Suprapubic skin (tissue), 4 donors: ENCODE data around the gene VSIR. TPM values are rescaled to one million over a fixed set of nuclear protein-coding genes. Genes with fewer than 3 reads are reported as not detected.

Experiments
- DNase-seq, 2 donors: peaks; one replicate each; pipeline ENCODE4 v3.0.0-alpha.2; 2019; ENCODE audit warnings: low spot score in 2 of 2
- H3K27ac ChIP-seq: fragments of 200-600 bp; sonication (generic); one replicate; pipeline ENCODE4 v1.5.1; 2019
- H3K27me3 ChIP-seq: fragments of 200-600 bp; sonication (generic); one replicate; pipeline ENCODE4 v1.5.1; 2019
- H3K36me3 ChIP-seq: fragments of 200-600 bp; sonication (generic); one replicate; pipeline ENCODE4 v1.5.1; 2019
- H3K4me1 ChIP-seq: fragments of 200-600 bp; sonication (generic); one replicate; pipeline ENCODE4 v1.5.1; 2019
- H3K4me3 ChIP-seq: fragments of 200-600 bp; sonication (generic); one replicate; pipeline ENCODE4 v1.5.1; 2019; ENCODE audit warnings: mild to moderate bottlenecking
- H3K9me3 ChIP-seq: fragments of 200-600 bp; sonication (generic); one replicate; pipeline ENCODE4 v1.5.1; 2019
- CTCF ChIP-seq, 2 donors: fragments of 200-600 bp in 1 of 2; fragments of 450-650 bp in 1 of 2; sonication (generic) in 1 of 2; IDR thresholded peaks; one replicate each; pipeline ENCODE4 v1.5.1; 2016 to 2019; ENCODE audit warnings: antibody characterized with exemption in 2 of 2, mild to moderate bottlenecking in 1 of 2, moderate library complexity in 1 of 2
- EP300 ChIP-seq: sonication (generic); formaldehyde crosslinking; IDR thresholded peaks from one replicate; pipeline ENCODE4 v1.6.1; 2017; ENCODE audit warnings: antibody characterized with exemption
- POLR2A ChIP-seq, 2 donors: fragments of 450-650 bp; IDR thresholded peaks; one replicate each; pipeline ENCODE4 v1.6.1; 2017; ENCODE audit warnings: antibody characterized with exemption in 2 of 2, mild to moderate bottlenecking in 2 of 2, moderate library complexity in 2 of 2
- POLR2AphosphoS5 ChIP-seq, 3 donors: sonication (generic); formaldehyde crosslinking; IDR thresholded peaks; one replicate each; pipeline ENCODE4 v1.6.1; 2017; ENCODE audit warnings: antibody characterized with exemption in 3 of 3
- WGBS: methylation state at CpG from one replicate; pipeline ENCODE4 v1.1.5; 2018; 5-methylcytosine and 5-hydroxymethylcytosine counted together
- total RNA-seq, 4 donors: library from RNA; depleted of rRNA; stranded (reverse); fragments of >200 nt; gene quantifications; one replicate each; pipeline ENCODE4 v1.1.0, GENCODE V29; 2016

VSIR gene
- total RNA-seq, 4 donors from 2014 or later = 16.3 to 50.7 (median 33.6) TPM

GRCh38 chr10:71783917-71784678 lies 10.8 kb upstream of the VSIR start:
- WGBS = 85% methylated on average over 6 of the region's 17 CpGs
- no peaks in the 10 kb centered on the region for H3K4me1 ChIP-seq
- no peak for DNase-seq

GRCh38 chr10:71782917-71783490 lies 9.7 kb upstream of the VSIR start:
- Histone ChIP-seq H3K4me1 (no peaks in the 10 kb centered on the region), H3K27ac (no peak overlapping the region), H3K27me3 (no peaks in the 10 kb centered on the region), H3K9me3 (no peaks in the 10 kb centered on the region), H3K36me3 (no peaks in the 10 kb centered on the region), H3K4me3 (no peak overlapping the region)
- no peak for TF ChIP-seq EP300
- WGBS = 61% methylated on average over 7 of the region's 7 CpGs
- DNase-seq = no peak

More at GRCh38 chr10:71783917-71784678, 10.8 kb upstream of the VSIR start:
- no peak overlapping the region for H3K4me3 ChIP-seq
- no peaks in the 10 kb centered on the region for H3K27me3 ChIP-seq
- H3K36me3 ChIP-seq = no peaks in the 10 kb centered on the region
- H3K9me3 ChIP-seq = no peaks in the 10 kb centered on the region
- no peak overlapping the region for H3K27ac ChIP-seq
- TF ChIP-seq POLR2AphosphoS5 (IDR thresholded peaks at IDR 0.05) (no peak), EP300 (no peak), POLR2A (IDR thresholded peaks at IDR 0.05) (no peak), CTCF (IDR thresholded peaks at IDR 0.05) (no peak)

GRCh38 chr10:71782221-71782916 lies 9.0 kb upstream of the VSIR start:
- DNase-seq = no peak
- H3K4me3 ChIP-seq = no peak overlapping the region
- no peak for TF ChIP-seq CTCF (IDR thresholded peaks at IDR 0.05)
- no peak for TF ChIP-seq POLR2AphosphoS5 (IDR thresholded peaks at IDR 0.05)
- no peak for TF ChIP-seq EP300
- TF ChIP-seq POLR2A (IDR thresholded peaks at IDR 0.05) = no peak
- 80% methylated on average over 6 of the region's 6 CpGs for WGBS
- no peaks in the 10 kb centered on the region for H3K27me3 ChIP-seq
- H3K9me3 ChIP-seq = no peaks in the 10 kb centered on the region
- no peaks in the 10 kb centered on the region for H3K4me1 ChIP-seq
- no peak overlapping the region for H3K27ac ChIP-seq
- H3K36me3 ChIP-seq = no peaks in the 10 kb centered on the region

GRCh38 chr10:71780719-71781118 lies 7.4 kb upstream of the VSIR start:
- Histone ChIP-seq H3K4me3 (no peak overlapping the region), H3K36me3 (no peaks in the 10 kb centered on the region), H3K4me1 (no peaks in the 10 kb centered on the region), H3K27me3 (no peaks in the 10 kb centered on the region), H3K27ac (no peak overlapping the region), H3K9me3 (no peaks in the 10 kb centered on the region)
- DNase-seq = no peak
- no peak for TF ChIP-seq CTCF (IDR thresholded peaks at IDR 0.05)
- TF ChIP-seq EP300 = no peak
- no peak for TF ChIP-seq POLR2A (IDR thresholded peaks at IDR 0.05)
- WGBS = 90% methylated on average over 9 of the region's 9 CpGs

- Histone ChIP-seq H3K36me3 (no peaks in the 10 kb centered on the region), H3K4me1 (no peaks in the 10 kb centered on the region), H3K4me3 (no peak overlapping the region), H3K9me3 (no peaks in the 10 kb centered on the region), H3K27me3 (no peaks in the 10 kb centered on the region), H3K27ac (no peak overlapping the region)
- WGBS = 97% methylated on average over 7 of the region's 7 CpGs
- DNase-seq = no peak
- TF ChIP-seq POLR2A (IDR thresholded peaks at IDR 0.05) = no peak
- TF ChIP-seq POLR2AphosphoS5 (IDR thresholded peaks at IDR 0.05) = no peak
- no peak for TF ChIP-seq EP300
- no peak for TF ChIP-seq CTCF (IDR thresholded peaks at IDR 0.05)
These were observed 6.8 kb upstream of the VSIR start for GRCh38 chr10:71780156-71780555.
